ENCODE measurements around the gene KIF25. TPM values are rescaled to one million over a fixed set of nuclear protein-coding genes. Genes with fewer than 3 reads are reported as not detected.

Gene KIF25
- polyA plus RNA-seq, 1 donor from 2014 or later = not detected

DNA sequence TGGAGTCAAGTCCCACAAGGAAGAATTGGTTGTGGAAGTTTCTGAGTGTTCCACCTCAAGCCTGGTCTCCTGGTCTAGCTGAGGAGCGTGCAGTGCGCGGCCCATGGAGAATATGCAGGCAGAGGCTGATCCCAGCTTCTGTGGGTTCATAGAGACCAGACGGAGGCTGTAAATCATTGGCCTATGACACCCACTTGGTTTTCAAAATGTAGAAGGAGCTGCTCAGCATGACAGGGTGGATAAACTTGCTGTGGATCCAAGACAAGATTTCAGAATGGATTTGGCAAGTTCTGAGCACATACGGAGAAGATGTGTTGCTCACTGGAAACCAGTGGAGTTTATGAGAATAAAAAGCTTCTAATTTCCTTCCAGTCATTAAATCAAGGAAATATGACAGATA lies 744 bp downstream of the KIF25 start:
- no peaks in the 10 kb centered on the region for H3K27me3 ChIP-seq (ENCODE audit: insufficient read depth, low read depth, low read length)
- H3K9me3 ChIP-seq (ENCODE audit: low read length) = no peaks in the 10 kb centered on the region
- no peak overlapping the region for H3K4me2 ChIP-seq (ENCODE audit: low read length)
- no peaks in the 10 kb centered on the region for H4K20me1 ChIP-seq (ENCODE audit: insufficient read depth)
- H3K9ac ChIP-seq (ENCODE audit: low read length) = no peak overlapping the region
- no peaks in the 10 kb centered on the region for H3F3A ChIP-seq (ENCODE audit: insufficient read depth, low read length, poor library complexity, severe bottlenecking)
- no peak for TF ChIP-seq TAF1 (IDR thresholded peaks at IDR 0.05; ENCODE audit: low read depth)
- TF ChIP-seq, protein P1, sequence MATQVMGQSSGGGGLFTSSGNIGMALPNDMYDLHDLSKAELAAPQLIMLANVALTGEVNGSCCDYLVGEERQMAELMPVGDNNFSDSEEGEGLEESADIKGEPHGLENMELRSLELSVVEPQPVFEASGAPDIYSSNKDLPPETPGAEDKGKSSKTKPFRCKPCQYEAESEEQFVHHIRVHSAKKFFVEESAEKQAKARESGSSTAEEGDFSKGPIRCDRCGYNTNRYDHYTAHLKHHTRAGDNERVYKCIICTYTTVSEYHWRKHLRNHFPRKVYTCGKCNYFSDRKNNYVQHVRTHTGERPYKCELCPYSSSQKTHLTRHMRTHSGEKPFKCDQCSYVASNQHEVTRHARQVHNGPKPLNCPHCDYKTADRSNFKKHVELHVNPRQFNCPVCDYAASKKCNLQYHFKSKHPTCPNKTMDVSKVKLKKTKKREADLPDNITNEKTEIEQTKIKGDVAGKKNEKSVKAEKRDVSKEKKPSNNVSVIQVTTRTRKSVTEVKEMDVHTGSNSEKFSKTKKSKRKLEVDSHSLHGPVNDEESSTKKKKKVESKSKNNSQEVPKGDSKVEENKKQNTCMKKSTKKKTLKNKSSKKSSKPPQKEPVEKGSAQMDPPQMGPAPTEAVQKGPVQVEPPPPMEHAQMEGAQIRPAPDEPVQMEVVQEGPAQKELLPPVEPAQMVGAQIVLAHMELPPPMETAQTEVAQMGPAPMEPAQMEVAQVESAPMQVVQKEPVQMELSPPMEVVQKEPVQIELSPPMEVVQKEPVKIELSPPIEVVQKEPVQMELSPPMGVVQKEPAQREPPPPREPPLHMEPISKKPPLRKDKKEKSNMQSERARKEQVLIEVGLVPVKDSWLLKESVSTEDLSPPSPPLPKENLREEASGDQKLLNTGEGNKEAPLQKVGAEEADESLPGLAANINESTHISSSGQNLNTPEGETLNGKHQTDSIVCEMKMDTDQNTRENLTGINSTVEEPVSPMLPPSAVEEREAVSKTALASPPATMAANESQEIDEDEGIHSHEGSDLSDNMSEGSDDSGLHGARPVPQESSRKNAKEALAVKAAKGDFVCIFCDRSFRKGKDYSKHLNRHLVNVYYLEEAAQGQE (IDR thresholded peaks at IDR 0.05; ENCODE audit: borderline replicate concordance) = no peak
- no peak for TF ChIP-seq EP300 (conservative IDR thresholded peaks at IDR 0.05; ENCODE audit: poor library complexity, severe bottlenecking)
- no peak for TF ChIP-seq POLR2AphosphoS5 (IDR thresholded peaks at IDR 0.05)
- no peak for TF ChIP-seq EZH2 (IDR thresholded peaks at IDR 0.05; ENCODE audit: borderline replicate concordance, insufficient read depth, low read length, poor library complexity, severe bottlenecking)
- no peak for TF ChIP-seq SMC3 (conservative IDR thresholded peaks at IDR 0.05; ENCODE audit: poor library complexity)
- H3K27ac ChIP-seq (ENCODE audit: low read length) = no peak overlapping the region
- no peaks in the 10 kb centered on the region for H3K79me2 ChIP-seq (replicated peaks; ENCODE audit: insufficient read depth, low read length)
- no peaks in the 10 kb centered on the region for H3K9me2 ChIP-seq (ENCODE audit: insufficient read depth, low read length)
- no peaks in the 10 kb centered on the region for H3K36me3 ChIP-seq (ENCODE audit: insufficient read depth, low read length)
- no peak overlapping the region for H2AFZ ChIP-seq (ENCODE audit: low read depth, low read length)
- no peak overlapping the region for H3K4me3 ChIP-seq (ENCODE audit: low read length)

DNA sequence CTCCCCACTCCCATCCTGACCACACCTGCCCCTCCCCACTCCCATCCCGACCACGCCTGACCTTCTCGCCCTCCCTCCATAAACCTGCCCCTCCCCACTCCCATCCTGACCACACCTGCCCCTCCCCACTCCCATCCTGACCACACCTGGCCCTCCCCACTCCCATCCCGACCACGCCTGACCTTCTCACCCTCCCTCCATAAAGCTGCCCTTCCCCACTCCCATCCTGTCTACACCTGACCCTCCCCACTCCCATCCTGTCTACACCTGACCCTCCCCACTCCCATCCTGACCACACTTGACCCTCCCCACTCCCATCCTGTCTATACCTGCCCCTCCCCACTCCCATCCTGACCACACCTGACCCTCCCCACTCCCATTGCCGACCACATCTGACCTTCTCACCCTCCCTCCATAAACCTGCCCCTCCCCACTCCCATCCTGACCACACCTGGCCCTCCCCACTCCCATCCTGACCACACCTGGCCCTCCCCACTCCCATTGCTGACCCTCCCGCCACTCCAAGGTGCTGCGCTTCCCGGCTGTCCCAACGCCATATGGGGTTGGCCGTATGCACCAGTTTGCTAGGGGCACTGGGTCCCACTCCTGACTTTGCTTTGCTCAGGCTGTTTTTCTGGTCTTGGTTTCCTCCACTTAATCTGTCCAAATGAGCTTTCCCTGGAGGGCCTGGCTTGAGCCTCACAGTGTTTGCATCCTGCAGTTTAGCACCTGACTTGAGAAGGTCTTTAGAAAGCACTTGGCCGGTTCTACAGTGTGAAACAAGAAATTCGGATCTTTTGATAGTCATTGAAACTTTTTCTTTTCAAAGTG lies 2.9 kb downstream of the KIF25 start:
- no peak overlapping the region for H3K27ac ChIP-seq (ENCODE audit: low read length)
- no peaks in the 10 kb centered on the region for H4K20me1 ChIP-seq (ENCODE audit: insufficient read depth)
- H3K9me2 ChIP-seq (ENCODE audit: insufficient read depth, low read length) = no peaks in the 10 kb centered on the region
- H3K79me2 ChIP-seq (replicated peaks; ENCODE audit: insufficient read depth, low read length) = no peaks in the 10 kb centered on the region
- TF ChIP-seq RAD21 (conservative IDR thresholded peaks at IDR 0.05) = no peak
- no peak for TF ChIP-seq MXI1 (conservative IDR thresholded peaks at IDR 0.05; ENCODE audit: poor library complexity, severe bottlenecking)
- TF ChIP-seq POLR2AphosphoS5 (IDR thresholded peaks at IDR 0.05) = no peak
- TF ChIP-seq, protein P1 (IDR thresholded peaks at IDR 0.05; ENCODE audit: borderline replicate concordance) = no peak
- TF ChIP-seq SMC3 (conservative IDR thresholded peaks at IDR 0.05; ENCODE audit: poor library complexity) = no peak
- TF ChIP-seq EZH2 (IDR thresholded peaks at IDR 0.05; ENCODE audit: borderline replicate concordance, insufficient read depth, low read length, poor library complexity, severe bottlenecking) = no peak
- TF ChIP-seq, protein P2, sequence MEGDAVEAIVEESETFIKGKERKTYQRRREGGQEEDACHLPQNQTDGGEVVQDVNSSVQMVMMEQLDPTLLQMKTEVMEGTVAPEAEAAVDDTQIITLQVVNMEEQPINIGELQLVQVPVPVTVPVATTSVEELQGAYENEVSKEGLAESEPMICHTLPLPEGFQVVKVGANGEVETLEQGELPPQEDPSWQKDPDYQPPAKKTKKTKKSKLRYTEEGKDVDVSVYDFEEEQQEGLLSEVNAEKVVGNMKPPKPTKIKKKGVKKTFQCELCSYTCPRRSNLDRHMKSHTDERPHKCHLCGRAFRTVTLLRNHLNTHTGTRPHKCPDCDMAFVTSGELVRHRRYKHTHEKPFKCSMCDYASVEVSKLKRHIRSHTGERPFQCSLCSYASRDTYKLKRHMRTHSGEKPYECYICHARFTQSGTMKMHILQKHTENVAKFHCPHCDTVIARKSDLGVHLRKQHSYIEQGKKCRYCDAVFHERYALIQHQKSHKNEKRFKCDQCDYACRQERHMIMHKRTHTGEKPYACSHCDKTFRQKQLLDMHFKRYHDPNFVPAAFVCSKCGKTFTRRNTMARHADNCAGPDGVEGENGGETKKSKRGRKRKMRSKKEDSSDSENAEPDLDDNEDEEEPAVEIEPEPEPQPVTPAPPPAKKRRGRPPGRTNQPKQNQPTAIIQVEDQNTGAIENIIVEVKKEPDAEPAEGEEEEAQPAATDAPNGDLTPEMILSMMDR (IDR thresholded peaks at IDR 0.05; ENCODE audit: poor library complexity, severe bottlenecking) = no peak
- no peak for TF ChIP-seq EP300 (conservative IDR thresholded peaks at IDR 0.05; ENCODE audit: poor library complexity, severe bottlenecking)
- TF ChIP-seq TAF1 (IDR thresholded peaks at IDR 0.05; ENCODE audit: low read depth) = no peak
- no peaks in the 10 kb centered on the region for H3K36me3 ChIP-seq (ENCODE audit: insufficient read depth, low read length)
- H3F3A ChIP-seq (ENCODE audit: insufficient read depth, low read length, poor library complexity, severe bottlenecking) = no peaks in the 10 kb centered on the region
- H3K9me3 ChIP-seq (ENCODE audit: low read length) = no peaks in the 10 kb centered on the region
- no peak overlapping the region for H3K4me2 ChIP-seq (ENCODE audit: low read length)
- H3K4me3 ChIP-seq (ENCODE audit: low read length) = no peak overlapping the region
- no peak overlapping the region for H3K9ac ChIP-seq (ENCODE audit: low read length)
- H2AFZ ChIP-seq (ENCODE audit: low read depth, low read length) = no peak overlapping the region
- H3K27me3 ChIP-seq (ENCODE audit: insufficient read depth, low read depth, low read length) = no peaks in the 10 kb centered on the region
